Caco-2 (cell line): ENCODE data around the gene NBL1. TPM values are rescaled to one million over a fixed set of nuclear protein-coding genes. Genes with fewer than 3 reads are reported as not detected.

Experiments
- BruUV-seq: library from RNA; stranded (reverse); fragments of 400-500 nt; replicated peaks from 2 replicates; lab custom pipeline; 2021; lab: Mats Ljungman, UMichigan
- CTCF ChIA-PET: fragments of 300-600 bp; sonication (Branson Sonifier 250); formaldehyde crosslinking; loops from one replicate; lab custom pipeline; 2022; ENCODE audit warnings: antibody characterized with exemption; lab: Charles Lee
- POLR2A ChIA-PET: fragments of 300-600 bp; sonication (Branson Sonifier 250); formaldehyde crosslinking; loops from one replicate; lab custom pipeline; 2022; ENCODE audit warnings: antibody characterized with exemption; lab: Charles Lee
- DNase-seq, 2 experiments: peaks; one replicate each; pipeline versions ENCODE4 v3.0.0 to v3.0.0-alpha.2; 2020 to 2022
- H3K27me3 ChIP-seq: replicated peaks from 2 replicates; pipeline ENCODE4 v1.6.0; 2011; ENCODE audit warnings: low read length; ENCODE audit not compliant: control insufficient read depth, insufficient read depth
- H3K36me3 ChIP-seq: 2 replicates; pipeline ENCODE4 v1.5.1; 2011; ENCODE audit warnings: low read length; ENCODE audit not compliant: control insufficient read depth, insufficient read depth
- H3K4me1 ChIP-seq: fragments of 250-450 bp; sonication (Bioruptor Pico); 2 replicates; pipeline ENCODE4 v1.5.1; 2020; ENCODE audit warnings: mild to moderate bottlenecking
- H3K4me3 ChIP-seq: 2 replicates; pipeline ENCODE4 v1.5.1; 2011; ENCODE audit warnings: low read depth, mild to moderate bottlenecking, control low read depth, low read length
- H3K9me3 ChIP-seq: fragments of 250-450 bp; sonication (Bioruptor Pico); 2 replicates; pipeline ENCODE4 v1.5.1; 2020; ENCODE audit warnings: mild to moderate bottlenecking, moderate library complexity
- H3K27ac Mint-ChIP-seq: one replicate; pipeline ENCODE4 v1.8.0; 2022; ENCODE audit warnings: mixed read lengths; ENCODE audit not compliant: unreplicated experiment
- H3K27me3 Mint-ChIP-seq: one replicate; pipeline ENCODE4 v1.8.0; 2022; ENCODE audit warnings: mixed read lengths; ENCODE audit not compliant: insufficient read depth, unreplicated experiment
- H3K36me3 Mint-ChIP-seq: one replicate; pipeline ENCODE4 v1.8.0; 2022; ENCODE audit warnings: mild to moderate bottlenecking, mixed read lengths; ENCODE audit not compliant: insufficient read depth, unreplicated experiment
- H3K4me1 Mint-ChIP-seq: one replicate; pipeline ENCODE4 v1.8.0; 2022; ENCODE audit warnings: low read depth, mixed read lengths; ENCODE audit not compliant: unreplicated experiment
- H3K4me3 Mint-ChIP-seq: one replicate; pipeline ENCODE4 v1.8.0; 2022; ENCODE audit warnings: mild to moderate bottlenecking, moderate library complexity, mixed read lengths; ENCODE audit not compliant: unreplicated experiment
- H3K9me3 Mint-ChIP-seq: one replicate; pipeline ENCODE4 v1.8.0; 2022; ENCODE audit warnings: mixed read lengths; ENCODE audit not compliant: unreplicated experiment
- intact Hi-C: fragments of 100-400 bp; cut with micrococcal nuclease; formaldehyde crosslinking; loops from one replicate; pipeline ENCODE4 v1.10.0; 2022; ENCODE audit not compliant: unreplicated experiment
- total RNA-seq: library from RNA; stranded (reverse); gene quantifications from 2 replicates; pipeline ENCODE4 v1.2.3, GENCODE V29; 2022
- TF ChIP-seq, protein P1 (sequence below), 2 experiments: fragments of 200-600 bp in 1 of 2; IDR thresholded peaks; 1 replicate in 1 of 2; 2 replicates in 1 of 2; pipeline versions ENCODE4 v1.5.1 to v1.8.0; 2011 to 2022; ENCODE audit warnings: antibody characterized with exemption in 1 of 2, control low read depth in 1 of 2, inconsistent platforms in 1 of 2, low read depth in 1 of 2, low read length in 1 of 2, mild to moderate bottlenecking in 1 of 2, moderate library complexity in 1 of 2; ENCODE audit not compliant: insufficient read depth in 1 of 2, severe bottlenecking in 1 of 2, unreplicated experiment in 1 of 2

The NBL1 gene
- total RNA-seq, 1 experiment from 2014 or later = 24.0 TPM

DNA sequence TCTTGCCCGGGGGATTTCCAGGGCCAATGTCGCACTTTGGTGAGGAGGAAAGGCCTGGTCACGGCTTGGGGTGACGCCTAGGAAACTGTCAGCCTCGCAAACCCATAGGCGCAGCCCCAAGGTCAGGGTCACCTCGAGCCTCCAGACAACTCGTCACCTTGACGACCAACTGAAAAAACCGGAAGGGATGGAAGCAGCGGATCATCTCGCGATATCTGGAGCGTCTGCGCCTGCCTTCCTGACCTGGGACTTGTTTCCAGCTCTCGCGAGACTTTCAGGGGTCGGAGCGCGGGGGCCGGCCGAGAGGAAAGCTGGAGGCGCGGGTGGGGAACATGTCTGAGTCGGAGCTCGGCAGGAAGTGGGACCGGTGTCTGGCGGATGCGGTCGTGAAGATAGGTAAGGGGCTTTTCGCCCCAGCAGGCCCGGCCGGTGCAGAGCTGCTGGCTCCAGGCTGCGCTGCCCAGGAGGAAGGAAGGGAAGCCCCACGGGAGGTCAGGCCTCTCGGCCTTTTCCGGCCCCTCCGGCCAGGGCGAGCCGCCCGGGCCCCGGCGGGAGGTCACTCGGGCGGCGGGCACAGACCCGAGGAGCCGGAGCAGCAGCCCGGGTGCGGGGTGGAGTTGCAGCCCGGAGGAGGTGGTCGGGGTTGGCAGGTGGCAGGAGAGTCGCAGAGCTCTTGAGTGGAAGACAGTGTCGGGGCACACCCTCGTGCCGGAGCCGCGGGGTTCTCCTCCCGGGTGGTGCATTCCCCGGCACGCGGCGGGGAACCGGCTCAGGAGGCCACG is 47.2 kb upstream of the NBL1 start:
- Histone ChIP-seq H3K27me3 (no peaks in the 10 kb centered on the region), H3K4me3 (peak overlapping the region; percentile 94), H3K36me3 (no peaks in the 10 kb centered on the region; the same call in 1 of the 2 replicates), H3K9me3 (no peaks in the 10 kb centered on the region), H3K4me1 (no peaks in the 10 kb centered on the region)
- TF ChIP-seq, protein P1, sequence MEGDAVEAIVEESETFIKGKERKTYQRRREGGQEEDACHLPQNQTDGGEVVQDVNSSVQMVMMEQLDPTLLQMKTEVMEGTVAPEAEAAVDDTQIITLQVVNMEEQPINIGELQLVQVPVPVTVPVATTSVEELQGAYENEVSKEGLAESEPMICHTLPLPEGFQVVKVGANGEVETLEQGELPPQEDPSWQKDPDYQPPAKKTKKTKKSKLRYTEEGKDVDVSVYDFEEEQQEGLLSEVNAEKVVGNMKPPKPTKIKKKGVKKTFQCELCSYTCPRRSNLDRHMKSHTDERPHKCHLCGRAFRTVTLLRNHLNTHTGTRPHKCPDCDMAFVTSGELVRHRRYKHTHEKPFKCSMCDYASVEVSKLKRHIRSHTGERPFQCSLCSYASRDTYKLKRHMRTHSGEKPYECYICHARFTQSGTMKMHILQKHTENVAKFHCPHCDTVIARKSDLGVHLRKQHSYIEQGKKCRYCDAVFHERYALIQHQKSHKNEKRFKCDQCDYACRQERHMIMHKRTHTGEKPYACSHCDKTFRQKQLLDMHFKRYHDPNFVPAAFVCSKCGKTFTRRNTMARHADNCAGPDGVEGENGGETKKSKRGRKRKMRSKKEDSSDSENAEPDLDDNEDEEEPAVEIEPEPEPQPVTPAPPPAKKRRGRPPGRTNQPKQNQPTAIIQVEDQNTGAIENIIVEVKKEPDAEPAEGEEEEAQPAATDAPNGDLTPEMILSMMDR (IDR thresholded peaks at IDR 0.05; ENCODE audit: insufficient read depth in 1 of 2, low read depth in 1 of 2, low read length in 1 of 2, severe bottlenecking in 1 of 2, unreplicated experiment in 1 of 2) = no peak
- intact Hi-C loops = loop anchor here (5.0 kb wide), 1 partner anchor 110 kb away; the partner anchor contains the start of gene CAPZB
- H3K4me1 Mint-ChIP-seq = peaks cover 5% of the 10 kb centered on the region
- H3K27me3 Mint-ChIP-seq = no peaks in the 10 kb centered on the region
- H3K9me3 Mint-ChIP-seq = no peaks in the 10 kb centered on the region
- ChIA-PET CTCF (interaction anchor here (0.6 to 1.1 kb wide), 5 partner anchors 54 to 223 kb away, joined by 3 to 5 read pairs (median 3); no protein-coding TSS in a partner anchor), POLR2A (no interaction called here)
- H3K4me3 Mint-ChIP-seq = peak overlapping the region; percentile 85
- H3K36me3 Mint-ChIP-seq = peaks cover 20% of the 10 kb centered on the region
- DNase-seq = peak; percentile 94 to 97
- BruUV-seq = no TSS peak
- peak overlapping the region; percentile 95 for H3K27ac Mint-ChIP-seq

DNA sequence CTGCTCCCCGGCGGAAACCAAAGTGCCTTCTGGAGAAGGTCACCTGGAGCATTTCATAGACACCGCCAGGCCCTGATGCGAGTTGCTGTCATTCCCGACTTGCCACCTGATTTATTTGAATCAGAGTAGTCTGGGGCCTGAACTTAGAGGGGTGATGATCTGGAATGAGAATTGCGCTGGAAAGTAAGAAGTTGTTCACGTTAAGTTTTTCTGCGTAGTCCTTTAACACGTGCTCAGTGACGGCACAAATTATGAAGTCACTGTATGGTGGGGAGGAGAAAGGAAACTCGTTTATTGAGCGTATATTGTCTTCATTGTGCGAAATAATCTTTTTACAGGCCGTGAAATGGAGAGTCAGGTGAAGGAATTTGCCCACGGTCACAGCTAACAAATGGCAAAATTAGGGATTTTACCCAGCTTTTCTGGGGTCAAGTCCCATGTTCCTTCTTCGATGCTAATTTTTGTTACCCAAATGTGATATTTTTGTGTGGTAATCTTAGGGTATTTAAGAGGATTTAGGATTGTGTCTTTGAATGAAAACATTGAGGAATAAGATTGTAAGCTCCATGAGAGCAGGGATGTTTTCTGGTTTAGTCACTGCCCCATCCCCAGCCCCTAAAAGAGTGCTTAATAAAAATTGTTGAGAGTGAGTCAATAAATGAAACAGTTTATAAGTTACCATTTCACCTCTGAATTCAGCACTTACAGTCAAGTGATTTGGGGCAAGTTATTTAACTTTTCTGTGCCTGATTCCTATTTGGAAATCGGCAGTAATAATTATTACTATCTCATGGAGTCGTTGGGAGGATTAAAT is 46.4 kb upstream of the NBL1 start:
- no peaks in the 10 kb centered on the region for H3K27me3 Mint-ChIP-seq
- TF ChIP-seq, protein P1 (IDR thresholded peaks at IDR 0.05; ENCODE audit: insufficient read depth in 1 of 2, low read depth in 1 of 2, low read length in 1 of 2, severe bottlenecking in 1 of 2, unreplicated experiment in 1 of 2) = no peak
- H3K4me3 Mint-ChIP-seq = peak overlapping the region; percentile 85
- H3K27ac Mint-ChIP-seq = peak overlapping the region; percentile 95
- Histone ChIP-seq H3K4me1 (no peaks in the 10 kb centered on the region), H3K9me3 (no peaks in the 10 kb centered on the region), H3K27me3 (no peaks in the 10 kb centered on the region), H3K4me3 (peak overlapping the region; percentile 94), H3K36me3 (no peaks in the 10 kb centered on the region; the same call in 1 of the 2 replicates)
- ChIA-PET POLR2A (no interaction called here), CTCF (interaction anchor here (0.8 to 1.1 kb wide), 3 partner anchors 16 to 152 kb away, joined by 3 to 4 read pairs (median 3); no protein-coding TSS in a partner anchor)
- TSS peak; percentile 56 for BruUV-seq
- peaks cover 5% of the 10 kb centered on the region for H3K4me1 Mint-ChIP-seq
- intact Hi-C loops = loop anchor here (5.0 kb wide), 1 partner anchor 110 kb away; the partner anchor contains the start of gene CAPZB
- H3K9me3 Mint-ChIP-seq = no peaks in the 10 kb centered on the region
- DNase-seq = no peak
- H3K36me3 Mint-ChIP-seq = peaks cover 27% of the 10 kb centered on the region

DNA sequence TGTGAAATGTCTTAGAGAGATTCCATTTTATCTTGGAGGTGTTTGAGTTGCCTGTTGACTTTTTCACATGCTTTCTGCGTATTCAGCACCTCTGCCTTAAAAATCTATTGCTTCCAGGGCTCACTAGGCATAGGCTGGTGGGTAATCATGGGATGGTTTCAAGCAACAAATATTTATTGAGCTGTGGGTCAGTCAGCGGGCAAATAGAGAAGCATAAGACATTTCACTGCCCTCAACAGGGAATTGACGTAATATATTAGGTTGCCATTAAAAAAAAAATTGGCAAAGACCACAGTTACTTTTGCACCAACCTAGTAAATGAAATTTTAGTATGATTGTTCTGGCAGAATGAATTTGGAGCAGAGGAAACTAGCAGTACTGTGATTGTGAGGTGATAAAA is 44.3 kb upstream of the NBL1 start:
- H3K27ac Mint-ChIP-seq = no peak overlapping the region
- no peaks in the 10 kb centered on the region for H3K9me3 Mint-ChIP-seq
- peaks cover 5% of the 10 kb centered on the region for H3K4me1 Mint-ChIP-seq
- Histone ChIP-seq H3K4me1 (no peaks in the 10 kb centered on the region), H3K9me3 (no peaks in the 10 kb centered on the region), H3K36me3 (no peaks in the 10 kb centered on the region; the same call in 1 of the 2 replicates), H3K27me3 (no peaks in the 10 kb centered on the region), H3K4me3 (no peak overlapping the region)
- no peaks in the 10 kb centered on the region for H3K27me3 Mint-ChIP-seq
- ChIA-PET CTCF (no interaction called here), POLR2A (no interaction called here)
- no peak for DNase-seq
- H3K36me3 Mint-ChIP-seq = peaks cover 32% of the 10 kb centered on the region
- no peak overlapping the region for H3K4me3 Mint-ChIP-seq
- intact Hi-C loops = loop anchor here (5.0 kb wide), 1 partner anchor 113 kb away; the partner anchor contains the start of gene CAPZB
- TF ChIP-seq, protein P1 (IDR thresholded peaks at IDR 0.05; ENCODE audit: insufficient read depth in 1 of 2, low read depth in 1 of 2, low read length in 1 of 2, severe bottlenecking in 1 of 2, unreplicated experiment in 1 of 2) = no peak
- no TSS peak for BruUV-seq
